ENCODE measurements around the gene FAM50B.

Gene FAM50B, protein sequence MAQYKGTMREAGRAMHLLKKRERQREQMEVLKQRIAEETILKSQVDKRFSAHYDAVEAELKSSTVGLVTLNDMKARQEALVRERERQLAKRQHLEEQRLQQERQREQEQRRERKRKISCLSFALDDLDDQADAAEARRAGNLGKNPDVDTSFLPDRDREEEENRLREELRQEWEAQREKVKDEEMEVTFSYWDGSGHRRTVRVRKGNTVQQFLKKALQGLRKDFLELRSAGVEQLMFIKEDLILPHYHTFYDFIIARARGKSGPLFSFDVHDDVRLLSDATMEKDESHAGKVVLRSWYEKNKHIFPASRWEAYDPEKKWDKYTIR

GRCh38 chr6:3848925-3849605, at the start of gene FAM50B:
TSS of gene FAM50B (plus strand) at chr6:3849373. CDS start at chr6:3849812, 439 bp downstream.
- DNase-seq (ENCODE audit: low spot score) = peak; percentile 55

DNA sequence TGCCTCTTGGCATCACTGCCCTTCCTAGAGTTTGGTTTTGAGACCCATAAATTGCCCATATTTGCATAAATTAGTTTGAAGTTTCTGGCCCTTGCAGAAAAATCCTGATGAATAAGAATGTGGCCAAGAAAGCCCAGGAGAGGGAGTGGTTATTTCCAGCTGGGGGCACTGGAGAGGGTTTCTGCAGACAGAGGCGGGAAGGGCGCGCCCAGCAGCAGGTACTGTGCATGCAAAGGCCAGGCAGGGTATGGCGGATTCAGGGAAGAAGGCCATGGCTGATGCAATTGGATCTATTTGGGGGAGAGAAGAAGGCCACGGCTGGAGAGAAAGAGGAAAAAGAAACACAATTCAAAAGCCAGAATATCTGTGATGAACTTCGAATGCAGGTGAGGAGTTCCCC, 49.5 kb upstream of the FAM50B start:
- no peak for DNase-seq (ENCODE audit: low spot score)

DNA sequence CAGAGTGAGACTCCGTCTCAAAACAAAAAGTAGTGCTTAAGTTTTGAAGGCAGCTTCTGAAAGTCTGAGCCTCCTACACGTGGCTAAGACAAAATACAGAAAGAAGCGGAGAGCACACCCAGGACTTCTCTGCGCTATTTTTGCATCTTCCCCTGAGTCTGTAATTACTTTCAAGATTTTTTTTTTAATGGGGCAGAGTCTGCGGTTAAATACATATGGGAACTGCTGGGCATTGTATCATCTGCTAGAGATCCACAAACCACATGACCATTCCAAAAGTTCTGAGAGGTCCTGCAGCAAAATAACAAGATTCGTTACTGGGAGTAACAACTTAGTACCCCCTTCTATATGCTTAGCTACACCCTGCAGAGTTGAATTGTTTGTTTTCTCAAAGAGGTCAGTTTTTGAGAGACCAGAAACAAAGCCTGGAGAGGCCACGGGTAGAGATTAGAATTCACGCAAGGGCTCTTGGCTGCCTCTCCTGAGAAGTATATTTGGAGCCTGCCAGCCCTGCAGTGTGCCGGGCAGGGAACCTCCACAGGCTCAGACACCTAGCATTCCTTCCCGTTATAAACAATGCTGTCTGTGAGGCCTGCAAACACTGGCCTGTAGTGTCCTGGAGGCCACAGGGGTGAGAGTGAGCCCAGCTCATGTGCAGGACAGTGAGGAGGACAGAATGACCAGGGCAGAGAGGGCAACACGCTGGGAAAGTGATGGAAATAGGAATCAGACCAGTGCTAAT, 48.2 kb upstream of the FAM50B start:
- no peak for DNase-seq (ENCODE audit: low spot score)

GRCh38 chr6:3801960-3802359, 47.2 kb upstream of the FAM50B start:
- DNase-seq (ENCODE audit: low spot score) = no peak

GRCh38 chr6:3803627-3804468, 45.3 kb upstream of the FAM50B start:
- DNase-seq (ENCODE audit: low spot score) = peak; percentile 16

DNA sequence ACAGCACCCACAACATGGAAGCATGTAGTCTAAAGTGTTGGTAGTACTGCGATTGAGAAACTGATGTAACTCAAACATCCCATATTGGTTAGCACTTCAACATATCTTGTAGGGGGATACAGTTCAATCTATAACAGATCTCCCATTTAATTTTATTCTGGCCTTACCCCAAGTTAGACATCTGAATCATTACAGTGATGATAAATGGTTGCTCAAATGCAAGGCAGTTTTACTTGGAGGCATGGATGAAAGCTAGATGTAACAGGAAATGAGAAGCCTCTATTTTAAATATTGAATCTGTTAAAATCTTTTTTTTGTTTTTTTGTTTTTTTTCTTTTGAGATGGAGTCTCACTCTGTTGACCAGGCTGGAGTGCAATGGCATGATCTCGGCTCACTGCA, 44.2 kb upstream of the FAM50B start:
- DNase-seq (ENCODE audit: low spot score) = no peak

GRCh38 chr6:3805448-3806123, 43.6 kb upstream of the FAM50B start:
- DNase-seq (ENCODE audit: low spot score) = no peak

GRCh38 chr6:3806169-3806922, 42.8 kb upstream of the FAM50B start:
- no peak for DNase-seq (ENCODE audit: low spot score)

DNA sequence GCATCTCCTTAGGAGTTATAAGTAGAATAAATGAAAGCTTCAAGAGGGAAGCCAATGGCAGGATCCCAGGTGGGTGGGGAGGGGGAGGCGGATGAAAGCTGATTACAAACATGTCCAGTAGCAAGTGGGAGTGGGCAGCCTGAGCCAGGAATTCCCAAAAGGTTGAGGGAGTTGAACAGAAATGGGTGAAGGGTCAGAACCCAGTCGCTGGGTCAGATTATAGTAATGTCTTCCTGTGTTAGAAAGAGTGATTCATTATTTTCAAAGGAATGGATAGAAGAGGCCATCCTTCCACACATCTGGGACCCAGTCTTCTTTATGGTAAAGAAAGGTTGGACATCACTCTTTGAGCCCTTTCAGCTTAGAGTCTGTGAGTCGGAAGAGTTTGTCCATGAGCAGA, 41.0 kb upstream of the FAM50B start:
- peak; percentile 20 for DNase-seq (ENCODE audit: low spot score)

- peak; percentile 87 for DNase-seq (ENCODE audit: low spot score)
These were observed 40.2 kb upstream of the FAM50B start for GRCh38 chr6:3808759-3809514.

GRCh38 chr6:3809515-3809891, 39.7 kb upstream of the FAM50B start:
- DNase-seq (ENCODE audit: low spot score) = no peak

DNA sequence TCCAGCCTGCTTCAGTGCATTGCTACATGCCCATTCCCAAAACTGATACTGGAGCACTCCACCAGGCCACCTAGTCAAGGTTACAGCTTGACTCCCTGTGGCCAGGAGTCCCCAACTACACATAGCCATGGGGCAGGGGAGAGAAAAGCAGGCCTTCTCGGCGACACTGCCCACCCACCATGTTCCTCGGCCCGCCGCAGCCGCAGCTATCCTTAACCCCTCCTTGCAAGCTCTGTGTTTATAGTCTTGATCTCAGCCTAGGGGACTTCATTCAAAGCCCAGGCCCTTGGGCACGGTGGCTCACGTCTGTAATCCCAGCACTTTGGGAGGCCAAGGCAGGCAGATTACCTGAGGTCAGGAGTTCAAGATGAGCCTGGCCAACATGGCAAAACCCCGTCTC, 39.2 kb upstream of the FAM50B start:
- no peak for DNase-seq (ENCODE audit: low spot score)

- DNase-seq (ENCODE audit: low spot score) = no peak
These were observed 38.0 kb upstream of the FAM50B start for GRCh38 chr6:3811191-3811590.

GRCh38 chr6:3812596-3812995, 36.6 kb upstream of the FAM50B start:
- DNase-seq (ENCODE audit: low spot score) = no peak

DNA sequence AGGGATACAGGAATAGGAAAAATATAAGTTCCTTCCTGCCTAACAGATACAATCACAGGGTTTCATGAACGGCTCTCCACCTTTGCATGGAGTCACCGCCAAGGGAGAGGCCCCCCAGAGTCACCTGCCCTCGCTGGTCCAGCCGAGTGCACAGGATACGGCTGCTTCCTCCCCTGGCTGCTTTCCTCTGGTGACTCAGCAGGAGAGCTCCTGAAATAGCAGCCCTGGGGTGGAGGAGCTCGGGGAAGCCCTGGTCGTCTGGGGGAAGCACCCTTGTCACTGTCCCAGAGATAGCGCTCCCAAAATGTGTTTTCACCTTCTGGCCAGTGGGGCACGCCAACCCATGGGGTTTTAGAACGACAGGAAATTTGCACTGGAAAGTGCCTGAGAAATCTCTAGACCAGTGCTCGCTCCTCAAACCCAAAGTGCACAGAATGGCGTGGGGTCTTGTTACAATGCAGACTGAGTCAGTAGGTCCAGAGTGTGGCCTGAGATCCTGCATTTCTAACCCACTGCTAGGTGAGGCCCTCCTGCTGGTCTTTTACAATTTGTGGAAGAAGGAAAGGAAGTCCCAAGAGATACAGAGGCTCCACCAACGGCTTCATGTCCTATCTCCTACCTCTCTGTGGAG, 35.9 kb upstream of the FAM50B start:
- DNase-seq (ENCODE audit: low spot score) = peak; percentile 32

GRCh38 chr6:3813918-3814317, 35.3 kb upstream of the FAM50B start:
- no peak for DNase-seq (ENCODE audit: low spot score)

GRCh38 chr6:3814539-3814938, 34.6 kb upstream of the FAM50B start:
- DNase-seq (ENCODE audit: low spot score) = no peak

DNA sequence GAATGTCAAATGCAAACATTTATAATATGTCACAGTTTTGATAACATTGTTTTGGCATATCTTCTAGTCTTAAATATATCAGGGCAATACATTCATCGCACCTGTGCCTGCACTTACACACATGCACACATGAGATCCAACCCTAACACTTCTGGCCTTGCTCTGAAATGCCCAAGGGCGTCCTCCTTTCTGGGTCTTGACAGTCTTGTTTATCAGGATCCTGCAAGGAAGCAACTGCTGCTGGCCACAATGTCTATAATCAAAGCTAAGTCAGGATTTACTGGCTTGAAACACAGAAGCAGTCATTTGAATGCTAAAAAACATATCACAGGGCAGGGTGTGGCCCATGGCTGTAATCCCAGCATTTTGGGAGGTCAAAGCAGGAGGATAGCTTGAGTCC, 32.9 kb upstream of the FAM50B start:
- DNase-seq (ENCODE audit: low spot score) = no peak

Measured in SW480 (cell line).